H9 (cell line): ENCODE results near the gene DTX4. TPM values are rescaled to one million over a fixed set of nuclear protein-coding genes. Genes with fewer than 3 reads are reported as not detected.

Experiments used
- DNase-seq: peaks from one replicate; pipeline ENCODE4 v3.0.0-alpha.2; 2017
- H2AFZ ChIP-seq: one replicate; pipeline ENCODE4 v1.6.1; 2013; ENCODE audit warnings: mild to moderate bottlenecking, low read length, control low read depth, moderate library complexity
- H2AK5ac ChIP-seq: 2 replicates; pipeline ENCODE4 v1.6.1; 2013; ENCODE audit warnings: low read length, control low read depth, mixed read lengths; ENCODE audit not compliant: insufficient read length
- H2BK120ac ChIP-seq: one replicate; pipeline ENCODE4 v1.6.1; 2013; ENCODE audit warnings: low read depth, mild to moderate bottlenecking, low read length, control low read depth, inconsistent platforms; ENCODE audit not compliant: poor library complexity, severe bottlenecking
- H2BK12ac ChIP-seq: 2 replicates; pipeline ENCODE4 v1.6.1; 2013; ENCODE audit warnings: low read length, control low read depth, mixed read lengths, low read depth; ENCODE audit not compliant: insufficient read length
- H2BK15ac ChIP-seq: 2 replicates; pipeline ENCODE4 v1.6.1; 2013; ENCODE audit warnings: low read depth, low read length, control low read depth
- H2BK20ac ChIP-seq: one replicate; pipeline ENCODE4 v1.6.1; 2013; ENCODE audit warnings: low read depth, mild to moderate bottlenecking, low read length, control low read depth, inconsistent platforms; ENCODE audit not compliant: poor library complexity, severe bottlenecking
- H2BK5ac ChIP-seq: 2 replicates; pipeline ENCODE4 v1.6.1; 2013; ENCODE audit warnings: low read length, control low read depth, mixed read lengths; ENCODE audit not compliant: insufficient read length
- H3K14ac ChIP-seq: 2 replicates; pipeline ENCODE4 v1.6.1; 2013; ENCODE audit warnings: low read length, control low read depth; ENCODE audit not compliant: insufficient read depth
- H3K18ac ChIP-seq: 2 replicates; pipeline ENCODE4 v1.6.1; 2013; ENCODE audit warnings: low read depth, mild to moderate bottlenecking, mixed read lengths, low read length, control low read depth; ENCODE audit not compliant: insufficient read length
- H3K23ac ChIP-seq: 2 replicates; pipeline ENCODE4 v1.6.1; 2013; ENCODE audit warnings: low read length, control low read depth, mixed read lengths, low read depth; ENCODE audit not compliant: insufficient read length
- H3K23me2 ChIP-seq: 2 replicates; pipeline ENCODE4 v1.6.1; 2013; ENCODE audit warnings: low read depth, mild to moderate bottlenecking, mixed read lengths, low read length, control low read depth; ENCODE audit not compliant: insufficient read length, poor library complexity, severe bottlenecking
- H3K27ac ChIP-seq: 2 replicates; pipeline ENCODE4 v1.5.1; 2013; ENCODE audit warnings: low read length, control low read depth, mixed read lengths, low read depth; ENCODE audit not compliant: insufficient read length
- H3K27me3 ChIP-seq: 2 replicates; pipeline ENCODE4 v1.6.1; 2013; ENCODE audit warnings: low read length, control low read depth, inconsistent platforms; ENCODE audit not compliant: insufficient read depth
- H3K4ac ChIP-seq: 2 replicates; pipeline ENCODE4 v1.6.1; 2013; ENCODE audit warnings: low read depth, mild to moderate bottlenecking, control low read depth, inconsistent platforms, low read length, moderate library complexity
- H3K4me1 ChIP-seq: 2 replicates; pipeline ENCODE4 v1.6.1; 2013; ENCODE audit warnings: low read length, control low read depth, inconsistent platforms; ENCODE audit not compliant: insufficient read depth
- H3K4me2 ChIP-seq: 2 replicates; pipeline ENCODE4 v1.6.1; 2013; ENCODE audit warnings: low read length, control low read depth, mixed read lengths; ENCODE audit not compliant: insufficient read length, insufficient read depth
- H3K56ac ChIP-seq: 2 replicates; pipeline ENCODE4 v1.6.1; 2013; ENCODE audit warnings: low read depth, mild to moderate bottlenecking, mixed read lengths, low read length, control low read depth; ENCODE audit not compliant: insufficient read length
- H3K79me1 ChIP-seq: 2 replicates; pipeline ENCODE4 v1.6.1; 2013; ENCODE audit warnings: low read depth, mild to moderate bottlenecking, moderate library complexity, low read length, control low read depth, inconsistent platforms; ENCODE audit not compliant: insufficient read depth, poor library complexity, severe bottlenecking
- H3K79me2 ChIP-seq: 2 replicates; pipeline ENCODE4 v1.6.1; 2013; ENCODE audit warnings: low read length, control low read depth, inconsistent platforms; ENCODE audit not compliant: insufficient read depth
- H3K9ac ChIP-seq: 2 replicates; pipeline ENCODE4 v1.6.1; 2013; ENCODE audit warnings: low read length, control low read depth, mixed read lengths; ENCODE audit not compliant: insufficient read length; ENCODE audit errors: extremely low read depth
- H3K9me3 ChIP-seq: one replicate; pipeline ENCODE4 v1.6.1; 2013; ENCODE audit warnings: low read depth, low read length, inconsistent platforms; ENCODE audit not compliant: control insufficient read depth
- H3T11ph ChIP-seq: one replicate; pipeline ENCODE4 v1.6.1; 2013; ENCODE audit warnings: mild to moderate bottlenecking, low read length, control low read depth, inconsistent platforms
- H4K20me1 ChIP-seq: one replicate; pipeline ENCODE4 v1.6.1; 2013; ENCODE audit not compliant: control insufficient read depth, insufficient read length, insufficient read depth
- H4K5ac ChIP-seq: 2 replicates; pipeline ENCODE4 v1.6.1; 2013; ENCODE audit warnings: low read depth, mild to moderate bottlenecking, mixed read lengths, low read length, control low read depth; ENCODE audit not compliant: insufficient read length
- H4K8ac ChIP-seq: replicated peaks from 2 replicates; pipeline ENCODE4 v1.6.1; 2013; ENCODE audit warnings: low read length, control low read depth, mixed read lengths, low read depth; ENCODE audit not compliant: insufficient read length
- H4K91ac ChIP-seq: 2 replicates; pipeline ENCODE4 v1.6.1; 2013; ENCODE audit warnings: low read depth, mild to moderate bottlenecking, moderate library complexity, mixed read lengths, low read length, control low read depth; ENCODE audit not compliant: insufficient read length
- H3K27ac Mint-ChIP-seq, 3 experiments: 2 replicates in 2 of 3; 3 replicates in 1 of 3; pipeline ENCODE4 v1.8.0; 2020 to 2021; ENCODE audit warnings: mixed read lengths in 3 of 3, mild to moderate bottlenecking in 1 of 3, moderate library complexity in 1 of 3
- H3K27me3 Mint-ChIP-seq: 2 replicates; pipeline ENCODE4 v1.8.0; 2021; ENCODE audit warnings: low read depth, mild to moderate bottlenecking, moderate library complexity, mixed read lengths
- H3K36me3 Mint-ChIP-seq, 3 experiments: 2 replicates in 2 of 3; 3 replicates in 1 of 3; pipeline ENCODE4 v1.8.0; 2020 to 2021; ENCODE audit warnings: low read depth in 3 of 3, mixed read lengths in 3 of 3; ENCODE audit not compliant: insufficient read depth in 1 of 3
- H3K4me1 Mint-ChIP-seq, 2 experiments: 2 replicates each; pipeline ENCODE4 v1.8.0; 2020; ENCODE audit warnings: mixed read lengths in 2 of 2
- H3K4me3 Mint-ChIP-seq, 2 experiments: 2 replicates in 1 of 2; 3 replicates in 1 of 2; pipeline ENCODE4 v1.8.0; 2020 to 2021; ENCODE audit warnings: mild to moderate bottlenecking in 2 of 2, mixed read lengths in 2 of 2, moderate library complexity in 1 of 2
- H3K9me3 Mint-ChIP-seq, 2 experiments: 2 replicates in 1 of 2; 3 replicates in 1 of 2; pipeline ENCODE4 v1.8.0; 2020; ENCODE audit warnings: mild to moderate bottlenecking in 2 of 2, mixed read lengths in 2 of 2, moderate library complexity in 1 of 2
- CTCF ChIP-seq: fragments of 200-600 bp; sonication (generic); conservative IDR thresholded peaks from 3 replicates; pipeline ENCODE4 v1.8.0; 2021; ENCODE audit warnings: antibody characterized with exemption, mild to moderate bottlenecking
- WGBS: extraction: QIAGEN DNeasy Blood & Tissue Kit; methylation state at CpG from one replicate; pipeline ENCODE4 v1.1.7; 2013; ENCODE audit warnings: missing lambda C conversion rate, low lambda C conversion rate, mixed read lengths; ENCODE audit not compliant: insufficient read length; ENCODE audit errors: extremely low coverage; 5-methylcytosine and 5-hydroxymethylcytosine counted together
- total RNA-seq: library from RNA; stranded (reverse); gene quantifications from 2 replicates; pipeline ENCODE4 v1.2.1, GENCODE V29; 2021

Gene DTX4
- total RNA-seq, 1 experiment from 2014 or later: 13.0 TPM

- no peak overlapping the region for H3K18ac ChIP-seq
- H3K27me3 ChIP-seq: no peaks in the 10 kb centered on the region
- H2BK15ac ChIP-seq: no peak overlapping the region
- Mint-ChIP-seq H3K27me3 (no peaks in the 10 kb centered on the region), H3K4me3 (no peak overlapping the region), H3K36me3 (no peaks in the 10 kb centered on the region; a peak in 1 of 7 replicates), H3K4me1 (no peaks in the 10 kb centered on the region), H3K9me3 (no peaks in the 10 kb centered on the region), H3K27ac (no peak overlapping the region)
- no peaks in the 10 kb centered on the region for H3K23me2 ChIP-seq
- H3K4me1 ChIP-seq: no peaks in the 10 kb centered on the region
- H2AK5ac ChIP-seq: no peak overlapping the region
- no peak overlapping the region for H3T11ph ChIP-seq
- H2BK120ac ChIP-seq: no peak overlapping the region
- no peak overlapping the region for H3K4ac ChIP-seq
- H2BK5ac ChIP-seq: no peak overlapping the region
- H3K27ac ChIP-seq: no peak overlapping the region
- no peak overlapping the region for H2AFZ ChIP-seq
- no peaks in the 10 kb centered on the region for H3K79me1 ChIP-seq
- no peak overlapping the region for H4K8ac ChIP-seq
- H4K5ac ChIP-seq: no peak overlapping the region
- H4K20me1 ChIP-seq: no peaks in the 10 kb centered on the region
- H3K9ac ChIP-seq: no peak overlapping the region
- no peaks in the 10 kb centered on the region for H3K79me2 ChIP-seq
- H3K56ac ChIP-seq: no peak overlapping the region
- no peak overlapping the region for H3K14ac ChIP-seq
- H2BK20ac ChIP-seq: no peak overlapping the region
- TF ChIP-seq CTCF: no peak
- H3K23ac ChIP-seq: no peak overlapping the region
- whole genome bisulfite sequencing: no CpG with 5 or more reads among the region's 2 CpGs
- no peak overlapping the region for H2BK12ac ChIP-seq
- no peak overlapping the region for H3K4me2 ChIP-seq
- H4K91ac ChIP-seq: no peak overlapping the region
- no peaks in the 10 kb centered on the region for H3K9me3 ChIP-seq
- DNase-seq: no peak
These were observed 47.0 kb downstream of the DTX4 start for GRCh38 chr11:59218893-59219292.
